ENCODE results near the gene FCGR3B. TPM values are rescaled to one million over a fixed set of nuclear protein-coding genes. Genes with fewer than 3 reads are reported as not detected.
"Not testable (repeated sequence)": the region's sequence is repeated elsewhere in the genome, so short reads cannot be mapped to it uniquely, and the experiment has no call there.

The FCGR3B gene
- total RNA-seq, 1 experiment from 2014 or later = not detected

- CTCF ChIA-PET; POLR2A ChIA-PET; intact Hi-C loops (cut with micrococcal nuclease; ENCODE audit: unreplicated experiment); H3K27ac ChIP-seq (ENCODE audit: low read length); H3K9me3 ChIP-seq (ENCODE audit: control insufficient read depth, insufficient read depth, low read depth, low read length); in situ Hi-C loops (cut with HindIII; ENCODE audit: low pct_unique_long_range_greater_than_20kb, low sequenced_read_pairs); H3K4me3 ChIP-seq (ENCODE audit: low read depth in 2 of 2, low read length in 2 of 2); H3K4me1 ChIP-seq (ENCODE audit: control insufficient read depth, insufficient read depth, low read length); H3K36me3 ChIP-seq (ENCODE audit: control insufficient read depth, insufficient read depth, low read length); BruUV-seq (replicated peaks); H3K27me3 ChIP-seq (ENCODE audit: control insufficient read depth, insufficient read depth, low read length); ATAC-seq; DNase-seq (ENCODE audit: low read depth, low spot score): not testable (repeated sequence)
Observed at GRCh38 chr1:161626445-161627146, 4.4 kb downstream of the FCGR3B start.

GRCh38 chr1:161624605-161625004, 6.4 kb downstream of the FCGR3B start:
- CTCF ChIA-PET; H3K4me1 ChIP-seq (ENCODE audit: control insufficient read depth, insufficient read depth, low read length); ATAC-seq; H3K27ac ChIP-seq (ENCODE audit: low read length); H3K27me3 ChIP-seq (ENCODE audit: control insufficient read depth, insufficient read depth, low read length); POLR2A ChIA-PET; BruUV-seq (replicated peaks); in situ Hi-C loops (cut with HindIII; ENCODE audit: low pct_unique_long_range_greater_than_20kb, low sequenced_read_pairs); DNase-seq (ENCODE audit: low read depth, low spot score); H3K4me3 ChIP-seq (ENCODE audit: low read depth in 2 of 2, low read length in 2 of 2); intact Hi-C loops (cut with micrococcal nuclease; ENCODE audit: unreplicated experiment); H3K36me3 ChIP-seq (ENCODE audit: control insufficient read depth, insufficient read depth, low read length); H3K9me3 ChIP-seq (ENCODE audit: control insufficient read depth, insufficient read depth, low read depth, low read length): not testable (repeated sequence)

DNA sequence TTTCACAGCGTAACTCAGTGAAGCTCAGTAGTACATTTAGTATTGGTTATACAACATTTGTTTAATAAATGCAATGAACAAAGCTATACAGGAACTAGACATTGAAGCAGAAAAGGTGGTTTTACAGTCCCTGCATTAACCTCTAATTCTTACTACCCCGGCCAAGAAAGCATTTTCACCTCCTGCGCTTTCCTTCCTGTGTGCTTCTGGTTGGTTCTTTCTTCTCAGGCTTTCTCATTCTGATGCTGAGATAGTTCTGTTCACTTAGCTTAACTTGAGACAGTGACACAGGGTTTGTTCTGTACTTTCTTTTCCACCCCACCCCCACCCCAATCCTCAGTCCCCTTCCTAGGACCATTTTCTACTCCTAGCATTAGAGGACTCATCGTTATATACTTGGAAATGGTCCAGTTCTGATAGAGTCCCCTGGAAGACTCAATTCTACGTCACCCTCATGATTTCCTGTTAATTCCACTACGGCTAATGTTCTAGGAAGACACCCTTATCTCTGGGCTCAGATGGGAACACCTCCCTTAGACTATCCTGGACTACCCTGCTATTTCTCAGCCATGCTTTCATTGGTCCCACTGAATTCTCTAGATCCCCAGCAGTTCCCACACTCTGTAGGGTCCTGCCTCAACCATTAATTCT, 7.5 kb downstream of the FCGR3B start:
- H3K9me3 ChIP-seq (ENCODE audit: control insufficient read depth, insufficient read depth, low read depth, low read length); POLR2A ChIA-PET; H3K36me3 ChIP-seq (ENCODE audit: control insufficient read depth, insufficient read depth, low read length); H3K27me3 ChIP-seq (ENCODE audit: control insufficient read depth, insufficient read depth, low read length); ATAC-seq; H3K27ac ChIP-seq (ENCODE audit: low read length); H3K4me3 ChIP-seq (ENCODE audit: low read depth in 2 of 2, low read length in 2 of 2); CTCF ChIA-PET; BruUV-seq (replicated peaks); DNase-seq (ENCODE audit: low read depth, low spot score); intact Hi-C loops (cut with micrococcal nuclease; ENCODE audit: unreplicated experiment); in situ Hi-C loops (cut with HindIII; ENCODE audit: low pct_unique_long_range_greater_than_20kb, low sequenced_read_pairs); H3K4me1 ChIP-seq (ENCODE audit: control insufficient read depth, insufficient read depth, low read length): not testable (repeated sequence)

DNA sequence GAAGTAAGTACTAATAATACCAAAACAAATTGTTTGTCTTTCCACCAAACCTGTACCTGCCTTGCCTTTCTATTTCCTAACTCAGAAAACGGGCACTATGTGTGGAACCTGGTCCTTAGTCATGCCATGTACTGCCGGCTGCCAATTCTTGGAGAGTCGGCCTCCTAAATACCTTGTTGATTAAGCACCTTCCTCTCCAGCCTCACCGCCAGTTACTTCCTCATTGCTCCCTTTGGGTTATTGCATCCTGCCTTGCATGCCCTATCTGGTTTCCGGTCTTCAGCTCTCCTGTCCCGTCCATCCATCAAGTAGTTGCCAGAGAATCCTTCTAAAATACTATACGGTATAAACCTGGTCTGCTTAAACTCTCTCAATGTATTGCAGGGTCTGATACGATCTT, 8.9 kb downstream of the FCGR3B start:
- ATAC-seq; H3K27me3 ChIP-seq (ENCODE audit: control insufficient read depth, insufficient read depth, low read length); H3K27ac ChIP-seq (ENCODE audit: low read length); H3K36me3 ChIP-seq (ENCODE audit: control insufficient read depth, insufficient read depth, low read length); H3K4me1 ChIP-seq (ENCODE audit: control insufficient read depth, insufficient read depth, low read length); POLR2A ChIA-PET; intact Hi-C loops (cut with micrococcal nuclease; ENCODE audit: unreplicated experiment); DNase-seq (ENCODE audit: low read depth, low spot score); CTCF ChIA-PET; in situ Hi-C loops (cut with HindIII; ENCODE audit: low pct_unique_long_range_greater_than_20kb, low sequenced_read_pairs); H3K9me3 ChIP-seq (ENCODE audit: control insufficient read depth, insufficient read depth, low read depth, low read length); H3K4me3 ChIP-seq (ENCODE audit: low read depth in 2 of 2, low read length in 2 of 2); BruUV-seq (replicated peaks): not testable (repeated sequence)

- DNase-seq (ENCODE audit: low read depth, low spot score) (peak; percentile 43), ATAC-seq (peak; percentile 92)
- H3K27me3 ChIP-seq (ENCODE audit: control insufficient read depth, insufficient read depth, low read length); H3K9me3 ChIP-seq (ENCODE audit: control insufficient read depth, insufficient read depth, low read depth, low read length); H3K4me1 ChIP-seq (ENCODE audit: control insufficient read depth, insufficient read depth, low read length); intact Hi-C loops (cut with micrococcal nuclease; ENCODE audit: unreplicated experiment); CTCF ChIA-PET; BruUV-seq (replicated peaks); in situ Hi-C loops (cut with HindIII; ENCODE audit: low pct_unique_long_range_greater_than_20kb, low sequenced_read_pairs); H3K36me3 ChIP-seq (ENCODE audit: control insufficient read depth, insufficient read depth, low read length); POLR2A ChIA-PET; H3K27ac ChIP-seq (ENCODE audit: low read length): not testable (repeated sequence)
- H3K4me3 ChIP-seq (ENCODE audit: low read depth in 2 of 2, low read length in 2 of 2) = peak overlapping the region; percentile 43 to 51
Observed at GRCh38 chr1:161621181-161622000, 9.6 kb downstream of the FCGR3B start.

DNA sequence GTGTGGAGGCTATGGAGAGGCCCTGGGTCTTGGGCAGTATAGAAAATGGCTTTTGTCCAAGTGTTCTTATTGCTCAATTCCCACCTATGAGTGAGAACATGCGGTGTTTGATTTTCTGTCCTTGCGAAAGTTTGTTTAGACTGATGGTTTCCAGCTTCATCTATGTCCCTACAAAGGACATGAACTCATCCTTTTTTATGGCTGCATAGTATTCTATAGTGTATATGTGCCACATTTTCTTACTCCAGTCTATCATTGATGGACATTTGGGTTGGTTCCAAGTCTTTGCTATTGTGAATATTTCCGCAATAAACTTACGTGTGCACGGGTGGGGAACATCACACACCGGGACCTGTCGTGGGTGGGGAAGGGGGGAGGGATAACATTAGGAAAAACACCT, 10.6 kb downstream of the FCGR3B start:
- H3K9me3 ChIP-seq (ENCODE audit: control insufficient read depth, insufficient read depth, low read depth, low read length); ATAC-seq; H3K4me3 ChIP-seq (ENCODE audit: low read depth in 2 of 2, low read length in 2 of 2); BruUV-seq (replicated peaks); H3K4me1 ChIP-seq (ENCODE audit: control insufficient read depth, insufficient read depth, low read length); H3K27ac ChIP-seq (ENCODE audit: low read length); H3K27me3 ChIP-seq (ENCODE audit: control insufficient read depth, insufficient read depth, low read length); POLR2A ChIA-PET; H3K36me3 ChIP-seq (ENCODE audit: control insufficient read depth, insufficient read depth, low read length); DNase-seq (ENCODE audit: low read depth, low spot score); CTCF ChIA-PET; intact Hi-C loops (cut with micrococcal nuclease; ENCODE audit: unreplicated experiment); in situ Hi-C loops (cut with HindIII; ENCODE audit: low pct_unique_long_range_greater_than_20kb, low sequenced_read_pairs): not testable (repeated sequence)

- H3K27me3 ChIP-seq (ENCODE audit: control insufficient read depth, insufficient read depth, low read length); H3K27ac ChIP-seq (ENCODE audit: low read length); CTCF ChIA-PET; H3K9me3 ChIP-seq (ENCODE audit: control insufficient read depth, insufficient read depth, low read depth, low read length); POLR2A ChIA-PET; H3K4me1 ChIP-seq (ENCODE audit: control insufficient read depth, insufficient read depth, low read length); BruUV-seq (replicated peaks); H3K36me3 ChIP-seq (ENCODE audit: control insufficient read depth, insufficient read depth, low read length); intact Hi-C loops (cut with micrococcal nuclease; ENCODE audit: unreplicated experiment); ATAC-seq; DNase-seq (ENCODE audit: low read depth, low spot score); H3K4me3 ChIP-seq (ENCODE audit: low read depth in 2 of 2, low read length in 2 of 2); in situ Hi-C loops (cut with HindIII; ENCODE audit: low pct_unique_long_range_greater_than_20kb, low sequenced_read_pairs): not testable (repeated sequence)
Observed at GRCh38 chr1:161618517-161618916, 12.5 kb downstream of the FCGR3B start.

Measured in Panc1 (cell line).